DMS53 treated with DMSO at 0.1 percent for 48 hours (cell line): ENCODE results near the gene TRIP4.
"Not testable (repeated sequence)": the region's sequence is repeated elsewhere in the genome, so short reads cannot be mapped to it uniquely, and the experiment has no call there.

Experiments
- DNase-seq: peaks from one replicate; lab custom pipeline; 2025; ENCODE audit not compliant: unreplicated experiment; lab: John Stamatoyannopoulos, UW

TRIP4 gene

GRCh38 chr15:64483749-64484148, 96.1 kb downstream of the TRIP4 start:
- DNase-seq = no peak

DNA sequence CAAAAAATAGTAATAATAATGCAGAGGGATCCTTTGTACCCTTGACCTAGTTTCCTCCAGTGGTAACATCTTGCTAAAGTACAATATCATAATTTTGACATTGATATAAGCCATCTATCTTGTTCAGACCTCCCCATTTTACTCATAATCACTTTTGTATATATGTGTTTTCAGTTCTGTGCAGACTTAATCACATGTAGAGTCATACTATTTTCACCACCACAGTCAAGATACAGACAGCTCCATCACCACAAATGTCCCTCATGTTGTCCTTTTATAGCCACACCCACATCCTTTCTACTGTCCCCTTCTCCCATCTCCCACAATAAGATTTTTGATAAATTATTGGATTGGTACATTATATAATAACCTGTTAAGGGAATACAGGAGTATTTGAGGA, 98.2 kb downstream of the TRIP4 start:
- no peak for DNase-seq

DNA sequence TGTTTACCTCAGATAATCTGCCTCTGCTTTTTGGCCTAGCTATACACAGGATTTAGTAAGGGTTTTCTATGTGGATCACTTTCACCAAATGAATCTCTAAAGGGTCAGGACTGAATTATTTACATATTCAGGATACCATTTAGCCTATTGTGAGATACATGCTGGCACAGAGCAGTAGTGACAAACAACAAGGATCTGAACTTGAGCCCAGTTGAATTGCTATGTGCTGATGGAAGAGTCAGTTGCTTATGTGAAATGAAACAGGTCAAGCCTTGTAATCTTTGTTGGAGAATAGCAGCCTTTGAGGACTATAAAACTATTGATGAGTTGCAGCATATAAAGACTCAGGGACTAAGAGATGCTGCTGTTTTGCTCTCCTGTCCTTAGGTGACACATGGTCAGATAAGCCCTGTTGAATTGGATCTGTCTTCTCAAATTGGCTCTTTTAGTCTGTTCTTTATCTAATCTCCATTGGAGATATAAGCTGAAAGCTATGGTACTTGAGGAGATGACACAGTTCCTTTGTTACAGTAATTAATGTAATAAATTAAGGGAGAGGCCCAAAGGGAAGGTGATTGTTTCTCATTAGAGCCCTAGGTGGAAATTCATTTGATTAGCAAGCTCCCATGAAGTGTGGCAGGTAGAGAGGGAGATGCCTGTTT, 103.1 kb downstream of the TRIP4 start:
- no peak for DNase-seq

DNA sequence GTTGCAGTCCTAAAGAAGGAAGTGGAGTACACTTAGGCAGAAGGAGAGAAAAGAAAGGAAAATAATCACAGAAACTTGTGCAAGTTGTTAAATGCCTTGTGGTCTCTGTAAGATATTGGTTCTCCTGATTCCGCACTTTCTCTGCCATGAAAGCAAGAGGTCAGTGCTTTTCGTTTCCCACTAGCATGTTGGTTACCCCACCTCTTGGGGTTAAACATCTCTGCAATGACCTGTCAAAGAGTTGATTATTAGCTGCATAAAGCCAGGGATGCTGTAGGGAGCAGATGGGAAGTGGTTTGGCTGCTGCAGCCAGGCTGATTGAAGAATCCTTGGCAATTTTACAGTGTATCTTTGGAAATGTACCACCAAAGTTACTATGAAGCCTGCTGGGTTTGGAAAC, 106.0 kb downstream of the TRIP4 start:
- no peak for DNase-seq

DNA sequence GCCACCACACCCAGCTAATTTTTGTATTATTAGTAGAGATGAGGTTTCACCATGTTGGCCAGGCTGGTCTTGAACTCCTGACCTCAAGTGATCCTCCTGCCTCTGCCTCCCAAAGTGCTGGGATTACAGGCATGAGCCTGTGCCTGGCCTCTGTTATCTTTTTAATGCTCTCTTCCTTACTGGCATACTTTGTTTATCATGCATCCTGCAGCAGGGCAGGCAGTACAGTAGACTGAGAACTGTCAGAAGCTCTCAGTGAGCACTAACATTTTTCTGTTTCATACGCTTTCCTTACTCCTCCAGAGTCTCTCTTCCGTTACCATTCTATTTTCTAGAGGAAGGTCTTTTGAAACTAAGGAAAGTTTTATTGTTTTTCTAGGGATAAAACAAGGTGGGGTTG, 108.3 kb downstream of the TRIP4 start:
- not testable (repeated sequence) for DNase-seq

DNA sequence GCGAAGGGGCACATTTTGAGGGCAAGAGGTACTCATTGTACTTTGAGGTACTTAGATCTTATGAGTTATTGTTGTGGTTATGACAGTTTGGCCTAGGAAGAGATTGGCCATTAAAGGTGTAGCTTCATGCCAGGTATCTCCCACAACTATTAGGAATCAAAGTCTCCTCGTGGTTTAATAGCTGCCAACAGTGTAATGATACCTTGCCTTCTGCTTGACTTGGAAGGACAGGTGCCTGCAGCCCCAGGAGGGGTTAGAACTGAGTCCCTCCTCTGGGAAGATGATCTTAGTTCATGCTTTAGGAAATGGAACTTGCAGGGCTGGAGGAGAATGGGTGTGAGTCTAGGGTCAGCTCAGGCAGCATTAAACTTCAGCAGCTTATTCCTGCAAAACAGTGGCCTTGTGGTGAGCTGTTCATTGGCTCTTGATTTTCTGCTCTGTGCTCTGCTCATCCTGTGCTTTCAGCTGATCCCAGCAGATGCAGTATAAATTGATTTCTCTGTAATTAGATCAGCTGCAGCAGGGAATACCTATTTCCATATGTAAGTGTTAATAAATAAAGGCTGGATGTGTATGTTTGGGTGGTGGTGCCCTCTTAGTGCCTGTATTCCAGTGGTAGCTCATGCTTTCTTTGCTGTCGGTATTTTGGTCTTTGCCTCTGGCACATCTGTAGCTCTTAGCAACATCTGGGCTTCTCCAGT, 113.2 kb downstream of the TRIP4 start:
- no peak for DNase-seq

- no peak for DNase-seq
These were observed 113.7 kb downstream of the TRIP4 start for GRCh38 chr15:64501396-64501715.

DNA sequence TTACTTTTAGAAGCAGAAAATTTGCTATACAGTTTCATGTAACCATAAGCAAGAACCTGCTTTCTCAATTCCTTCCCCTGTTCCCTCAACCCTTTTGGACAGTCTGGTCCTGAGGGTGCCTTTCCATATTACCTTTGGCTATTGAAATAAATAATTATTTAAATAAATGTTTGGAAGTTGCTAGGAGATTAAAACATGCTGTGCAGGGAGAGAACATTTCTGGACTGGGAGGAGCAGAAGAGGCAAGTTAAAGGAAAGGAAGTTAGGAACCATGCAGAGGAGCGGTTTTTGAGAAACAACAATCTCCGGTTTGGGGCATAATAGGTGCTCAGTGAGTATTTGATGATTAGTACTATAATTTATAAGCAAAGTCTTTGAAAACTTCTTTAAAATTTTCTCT, 114.5 kb downstream of the TRIP4 start:
- DNase-seq = no peak

DNA sequence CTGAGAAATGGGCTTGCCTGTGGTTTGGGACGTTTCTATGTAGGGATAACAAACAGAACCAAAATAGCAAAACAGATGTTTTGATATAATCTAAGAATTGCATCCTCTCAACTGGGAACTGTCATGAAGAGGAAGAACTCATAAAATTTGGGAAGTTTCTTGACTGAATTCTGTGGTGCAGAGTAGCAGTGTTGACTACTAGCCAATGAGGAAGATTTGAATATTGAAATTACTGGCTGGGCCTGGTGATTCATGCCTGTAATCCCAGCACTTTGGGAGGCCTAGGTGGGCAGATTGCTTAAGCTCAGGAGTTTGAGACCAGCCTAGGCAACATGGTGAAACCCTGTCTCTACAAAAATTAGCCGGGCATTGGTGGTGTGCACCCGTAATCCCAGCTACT, 114.9 kb downstream of the TRIP4 start:
- no peak for DNase-seq

DNA sequence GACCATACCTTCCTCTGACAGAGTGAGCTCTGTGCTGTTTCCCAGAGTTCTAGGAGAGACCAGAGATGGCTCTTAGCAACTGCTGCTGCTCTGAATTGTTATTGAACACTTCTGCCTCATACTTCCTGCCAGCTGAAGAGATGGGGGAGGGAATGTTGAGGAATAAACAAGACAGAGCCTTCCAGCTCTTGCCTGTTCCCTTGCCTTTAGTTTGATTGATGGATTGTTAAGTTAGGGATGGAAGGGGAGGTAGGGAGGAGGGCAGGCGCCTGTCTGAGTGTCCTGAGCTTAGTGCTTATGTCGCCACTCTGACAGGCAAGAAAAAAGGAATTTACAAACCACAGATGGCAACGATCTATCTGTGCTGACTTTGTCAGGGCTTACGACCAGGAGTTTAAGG, 115.6 kb downstream of the TRIP4 start:
- DNase-seq = no peak

GRCh38 chr15:64503640-64504039, 116.0 kb downstream of the TRIP4 start:
- no peak for DNase-seq
